Stimulated activated CD4-positive, alpha-beta T cell treated with anti-CD3 and anti-CD28 coated beads, Interleukin-2, amount 100 ng/mL, for 4 hours (primary cell): ENCODE measurements around the gene TNFRSF1A.

Source experiments
- DNase-seq: peaks from one replicate; pipeline ENCODE4 v3.0.0-alpha.2; 2020; ENCODE audit warnings: low read depth

TNFRSF1A gene

DNA sequence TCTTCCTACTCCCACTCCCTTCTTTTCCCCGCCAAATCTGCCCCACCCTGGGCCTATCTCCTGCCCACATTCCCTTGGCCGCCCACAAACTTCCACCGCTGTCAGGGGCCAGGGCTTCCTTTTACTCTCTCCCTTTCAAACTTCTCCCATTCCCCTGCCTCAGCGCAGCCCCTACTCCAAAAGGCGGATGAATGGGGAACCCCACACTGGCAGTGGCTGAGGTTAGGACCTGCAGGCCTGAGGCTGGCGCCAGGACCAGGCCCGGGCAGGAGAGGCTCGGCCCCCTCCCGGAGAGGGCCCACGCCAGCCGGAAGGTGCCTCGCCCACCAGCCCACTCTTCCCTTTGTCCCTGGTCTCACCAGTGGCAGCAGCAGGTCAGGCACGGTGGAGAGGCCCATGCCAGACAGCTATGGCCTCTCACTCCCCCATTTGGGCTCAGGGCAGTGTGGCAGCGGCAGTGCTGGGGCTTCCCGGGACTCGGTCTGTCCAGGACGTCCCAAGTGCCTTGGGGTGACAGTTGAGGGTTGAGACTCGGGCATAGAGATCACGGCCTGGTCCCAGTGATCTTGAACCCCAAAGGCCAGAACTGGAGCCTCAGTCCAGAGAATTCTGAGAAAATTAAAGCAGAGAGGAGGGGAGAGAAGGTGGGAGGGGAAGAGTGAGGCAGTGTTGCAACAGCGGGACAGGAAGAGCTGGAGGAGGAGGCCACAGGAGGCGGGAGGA lies at the start of gene TNFRSF1A:
Gene TNFRSF1A (minus strand): TSS at position 660 of the 723 bp plus-strand sequence. CDS start 262 bp downstream, at position 398.
- DNase-seq, result no peak

DNA sequence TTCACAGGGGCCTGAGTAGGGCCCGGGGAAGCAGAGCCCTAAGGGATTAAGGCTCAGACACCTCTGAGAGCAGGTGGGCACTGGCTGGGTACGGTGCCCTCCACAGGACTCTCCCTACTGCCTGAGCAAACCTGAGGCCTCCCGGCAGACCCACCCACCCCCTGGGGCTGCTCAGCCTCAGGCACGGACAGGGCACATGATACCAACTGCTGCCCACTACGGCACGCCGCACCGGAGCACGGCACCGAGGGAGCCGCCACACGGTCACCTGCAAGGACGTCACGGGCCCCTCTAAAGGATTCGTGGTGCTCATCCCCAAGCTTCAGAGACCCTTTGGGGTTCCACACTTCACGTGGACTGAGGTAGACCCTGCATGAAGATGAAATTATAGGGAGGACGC lies 49.1 kb upstream of the TNFRSF1A start:
- DNase-seq, result no peak

DNA sequence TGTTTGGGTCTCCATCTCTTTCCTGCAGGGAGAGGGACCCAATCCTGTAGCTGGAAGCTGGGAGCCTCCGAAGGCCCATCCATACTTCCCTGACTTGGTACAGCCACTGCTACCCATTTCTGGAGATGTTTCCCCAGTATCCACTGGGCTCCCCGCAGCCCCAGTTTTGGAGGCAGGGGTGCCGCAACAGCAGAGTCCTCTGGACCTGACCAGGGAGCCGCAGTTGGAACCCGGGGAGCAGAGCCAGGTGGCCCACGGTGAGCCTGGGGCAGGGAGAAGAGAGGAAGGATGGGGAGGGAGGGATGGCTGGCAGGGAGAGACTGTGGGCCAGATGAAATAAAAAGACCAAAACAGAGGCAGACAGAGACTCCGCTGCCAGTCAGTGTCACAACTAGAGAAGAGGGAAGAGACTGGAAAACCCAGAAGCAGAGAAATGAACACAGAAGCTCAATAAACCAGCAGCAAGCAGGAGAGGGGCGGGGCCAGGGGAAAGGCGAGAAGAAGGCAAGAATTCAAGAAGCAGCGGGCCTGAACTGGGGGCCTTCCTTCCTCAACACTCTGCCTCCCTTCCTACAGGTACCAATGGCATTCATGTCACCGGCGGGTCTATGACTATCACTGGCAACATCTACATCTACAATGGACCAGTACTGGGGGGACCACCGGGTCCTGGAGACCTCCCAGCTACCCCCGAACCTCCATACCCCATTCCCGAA lies 48.4 kb upstream of the TNFRSF1A start:
- DNase-seq, result no peak

DNA sequence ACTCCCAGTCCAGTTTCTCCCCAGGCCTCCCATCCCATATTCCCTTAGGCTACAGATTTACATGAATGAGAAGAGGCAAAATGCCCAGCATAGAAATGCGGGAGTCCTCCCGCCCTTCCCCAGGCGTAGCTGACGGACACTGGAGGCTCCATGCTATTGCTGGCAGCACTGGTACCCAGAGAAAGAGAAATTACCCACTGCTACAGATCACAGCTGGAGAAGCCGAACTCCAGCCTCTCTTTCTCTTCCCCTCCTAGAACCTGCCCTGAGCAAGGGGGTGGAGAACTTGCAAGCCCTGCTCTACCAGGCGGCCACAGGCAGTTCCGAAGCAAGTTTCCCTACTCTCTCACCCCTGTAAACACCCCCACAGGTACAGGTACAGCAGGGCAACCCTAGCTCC lies 45.7 kb upstream of the TNFRSF1A start:
- DNase-seq, result no peak

DNA sequence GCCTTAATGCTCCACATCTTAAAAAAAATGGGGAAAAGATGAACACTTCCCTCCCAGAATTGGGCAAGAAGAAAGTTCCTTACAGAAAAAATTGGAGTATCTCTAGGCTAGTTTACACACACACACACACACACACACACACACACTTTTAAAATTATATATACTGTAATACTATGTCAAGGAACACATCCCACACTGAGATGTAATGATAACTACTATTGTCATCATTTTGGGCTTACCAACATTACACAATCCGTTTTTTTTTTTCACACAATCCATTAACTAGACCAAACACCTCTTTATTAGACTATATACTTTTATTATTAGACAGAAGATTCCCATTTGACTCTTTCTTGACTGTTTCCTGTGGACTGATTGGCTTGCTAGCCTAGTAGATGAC lies 44.6 kb upstream of the TNFRSF1A start:
- no peak for DNase-seq

DNA sequence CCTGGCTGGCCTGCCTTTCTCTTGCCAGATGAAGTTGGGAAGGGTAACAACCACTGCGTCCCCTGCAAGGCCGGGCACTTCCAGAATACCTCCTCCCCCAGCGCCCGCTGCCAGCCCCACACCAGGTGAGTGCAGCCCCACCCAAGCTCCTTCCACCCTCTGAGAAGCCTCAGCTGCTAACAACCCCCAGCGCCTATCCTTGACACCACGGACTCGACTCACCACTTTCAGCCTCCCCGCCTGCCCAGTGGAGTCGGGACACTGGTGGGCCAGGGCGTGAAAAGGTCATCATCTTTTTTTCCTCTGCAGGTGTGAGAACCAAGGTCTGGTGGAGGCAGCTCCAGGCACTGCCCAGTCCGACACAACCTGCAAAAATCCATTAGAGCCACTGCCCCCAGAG lies 44.2 kb upstream of the TNFRSF1A start:
- DNase-seq, result no peak

DNA sequence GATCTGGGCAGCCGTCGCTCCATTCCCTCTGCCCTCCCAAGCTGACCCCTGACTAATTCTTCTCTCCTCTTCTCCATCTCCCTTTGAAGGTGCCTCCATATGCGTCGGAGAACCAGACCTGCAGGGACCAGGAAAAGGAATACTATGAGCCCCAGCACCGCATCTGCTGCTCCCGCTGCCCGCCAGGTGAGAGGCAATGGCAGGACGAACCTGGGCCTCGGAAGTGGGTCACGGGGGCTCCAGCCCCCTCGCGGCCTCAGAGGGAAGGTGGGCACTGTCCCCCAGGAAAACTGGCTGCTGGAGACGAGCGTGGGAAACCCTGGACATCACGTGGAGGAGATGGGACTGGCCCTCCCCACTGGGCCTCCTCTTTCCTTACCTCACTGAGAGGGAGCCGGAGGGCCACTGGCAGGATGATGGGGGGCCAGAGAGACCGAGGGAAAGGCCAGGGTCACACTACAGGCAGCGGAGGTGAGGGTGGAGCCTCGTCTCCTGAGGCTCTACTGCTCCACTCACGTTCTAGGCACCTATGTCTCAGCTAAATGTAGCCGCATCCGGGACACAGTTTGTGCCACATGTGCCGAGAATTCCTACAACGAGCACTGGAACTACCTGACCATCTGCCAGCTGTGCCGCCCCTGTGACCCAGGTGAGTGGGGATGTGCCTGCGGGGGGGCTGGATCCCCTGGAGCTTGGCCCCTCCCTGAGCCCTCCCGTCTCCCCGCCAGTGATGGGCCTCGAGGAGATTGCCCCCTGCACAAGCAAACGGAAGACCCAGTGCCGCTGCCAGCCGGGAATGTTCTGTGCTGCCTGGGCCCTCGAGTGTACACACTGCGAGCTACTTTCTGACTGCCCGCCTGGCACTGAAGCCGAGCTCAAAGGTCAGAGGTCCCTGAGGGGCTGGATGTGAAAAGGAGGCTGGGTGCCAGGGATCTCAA lies 42.9 kb upstream of the TNFRSF1A start:
- no peak for DNase-seq

DNA sequence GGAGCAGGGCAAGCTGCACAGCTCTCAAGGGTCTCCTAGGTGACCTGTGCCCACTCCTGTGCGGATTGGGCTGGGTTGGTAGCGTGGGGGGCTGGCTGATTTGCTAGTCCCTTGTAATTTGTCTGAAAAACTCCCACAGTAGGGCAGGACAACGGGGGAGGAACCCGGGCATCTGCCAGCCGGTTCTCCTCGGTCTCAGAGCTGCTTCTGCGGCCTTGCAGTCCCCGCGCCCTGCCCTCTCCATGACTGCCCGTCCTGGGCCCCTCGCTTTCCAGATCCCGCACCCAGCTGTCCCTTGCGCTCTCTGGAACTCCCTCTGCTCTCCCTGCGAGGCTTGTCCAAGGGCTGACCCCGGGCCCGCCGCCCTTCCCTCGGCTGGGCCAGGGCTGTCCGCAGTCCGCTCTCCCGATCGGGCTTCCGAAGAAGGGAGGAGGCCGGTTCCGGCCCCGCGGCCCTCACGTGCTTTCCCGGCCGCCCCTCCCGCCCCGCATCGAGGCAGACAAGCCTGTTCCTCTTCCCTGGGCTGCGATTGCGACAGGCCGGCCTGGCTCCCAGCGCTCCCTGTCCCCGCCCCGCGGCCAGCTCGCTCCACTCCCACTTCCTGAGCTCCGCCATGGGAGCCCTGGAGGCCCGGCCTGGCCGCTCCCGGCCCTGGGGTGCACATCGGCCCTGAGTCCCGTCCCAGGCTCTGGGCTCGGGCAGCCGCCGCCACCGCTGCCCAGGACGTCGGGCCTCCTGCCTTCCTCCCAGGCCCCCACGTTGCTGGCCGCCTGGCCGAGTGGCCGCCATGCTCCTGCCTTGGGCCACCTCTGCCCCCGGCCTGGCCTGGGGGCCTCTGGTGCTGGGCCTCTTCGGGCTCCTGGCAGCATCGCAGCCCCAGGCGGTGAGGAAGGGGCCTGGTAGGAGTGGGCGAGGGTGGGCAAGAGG lies 42.0 kb upstream of the TNFRSF1A start, which contains the start of gene LTBR:
Gene LTBR (plus strand): TSS at position 591 of the 927 bp plus-strand sequence. CDS start 197 bp downstream, at position 788.
- no peak for DNase-seq

DNA sequence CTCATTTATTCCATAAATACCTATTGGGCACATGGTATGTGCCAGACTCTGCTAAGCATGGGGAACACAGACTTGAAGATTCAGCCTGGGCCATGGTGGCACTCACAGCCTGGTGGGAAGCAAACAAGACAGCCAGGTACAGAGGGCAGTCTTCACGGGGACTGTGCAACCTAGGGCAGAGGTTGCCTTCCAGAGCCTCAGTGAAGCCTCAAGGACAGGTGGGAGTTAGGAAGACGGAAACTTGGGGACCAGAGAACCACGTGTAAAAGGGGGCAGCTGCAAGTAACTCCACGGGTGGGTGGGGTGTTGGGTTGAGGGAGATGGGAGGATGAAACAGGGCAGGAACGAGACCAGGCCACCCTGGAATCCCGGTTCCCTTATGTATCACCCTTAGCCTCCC lies 41.1 kb upstream of the TNFRSF1A start:
- DNase-seq, result no peak

DNA sequence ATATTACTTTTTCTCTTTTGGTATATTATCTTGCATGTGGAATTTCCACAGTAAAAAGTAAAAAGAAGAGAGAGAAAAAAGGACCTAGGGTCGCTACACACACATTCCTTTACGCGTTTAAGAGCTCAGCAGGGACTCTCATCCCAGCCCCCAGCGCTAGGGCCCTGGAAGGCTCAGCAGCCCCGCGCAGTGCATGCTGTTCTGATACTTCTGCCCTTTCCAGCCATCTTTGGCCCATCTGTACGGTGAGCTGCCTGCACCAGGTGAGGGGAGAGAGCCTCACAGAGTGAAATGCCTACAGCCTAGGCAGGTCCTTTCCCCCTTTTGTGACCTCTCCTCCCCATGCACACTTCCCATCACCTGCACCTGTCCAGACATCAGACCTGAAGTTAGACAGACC lies 40.5 kb upstream of the TNFRSF1A start:
- DNase-seq, result no peak

DNA sequence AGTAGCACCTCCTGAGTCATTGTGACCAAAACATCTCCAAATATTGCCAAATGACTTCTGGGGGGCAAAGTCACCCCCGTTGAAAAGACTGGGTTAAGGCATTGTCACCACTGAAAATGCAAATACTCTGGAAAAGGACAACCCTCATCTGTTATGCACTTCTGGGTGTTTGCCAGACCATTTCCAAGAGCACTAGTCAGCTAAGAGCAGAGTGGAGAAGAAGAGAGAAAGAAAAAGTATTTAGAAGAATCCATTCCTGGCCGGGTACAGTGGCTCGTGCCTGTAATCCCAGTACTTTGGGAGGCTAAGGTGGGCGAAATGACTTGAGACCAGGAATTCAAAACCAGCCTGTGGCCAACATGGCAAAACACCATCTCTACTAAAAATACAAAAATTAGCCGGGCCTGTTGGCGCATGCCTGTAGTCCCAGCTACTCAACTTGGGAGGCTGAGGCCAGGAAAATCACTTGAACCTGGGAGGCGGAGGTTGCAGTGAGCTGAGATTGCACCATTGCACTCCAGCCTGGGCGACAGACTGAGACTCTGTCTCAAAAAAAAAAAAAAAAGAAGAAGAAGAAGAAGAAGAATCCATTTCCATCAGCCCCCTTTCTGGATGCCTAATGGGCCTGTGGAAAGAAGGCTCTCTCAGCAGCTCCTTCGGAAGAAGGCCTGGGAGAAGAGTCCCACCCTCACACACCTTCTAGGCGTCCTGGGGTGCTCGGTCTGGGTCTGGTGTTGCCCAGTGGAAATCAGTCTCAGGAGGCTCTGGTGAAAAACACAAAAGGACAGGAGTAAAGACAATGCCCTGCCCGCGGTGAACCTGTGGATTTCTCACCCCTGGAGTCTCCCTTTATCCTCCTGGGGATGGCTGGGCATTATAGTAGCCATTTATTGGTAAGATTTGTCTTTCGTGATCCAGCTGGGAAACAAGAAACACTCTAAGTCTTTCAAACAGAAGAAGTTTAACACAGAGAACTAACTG lies 38.6 kb upstream of the TNFRSF1A start:
- no peak for DNase-seq

DNA sequence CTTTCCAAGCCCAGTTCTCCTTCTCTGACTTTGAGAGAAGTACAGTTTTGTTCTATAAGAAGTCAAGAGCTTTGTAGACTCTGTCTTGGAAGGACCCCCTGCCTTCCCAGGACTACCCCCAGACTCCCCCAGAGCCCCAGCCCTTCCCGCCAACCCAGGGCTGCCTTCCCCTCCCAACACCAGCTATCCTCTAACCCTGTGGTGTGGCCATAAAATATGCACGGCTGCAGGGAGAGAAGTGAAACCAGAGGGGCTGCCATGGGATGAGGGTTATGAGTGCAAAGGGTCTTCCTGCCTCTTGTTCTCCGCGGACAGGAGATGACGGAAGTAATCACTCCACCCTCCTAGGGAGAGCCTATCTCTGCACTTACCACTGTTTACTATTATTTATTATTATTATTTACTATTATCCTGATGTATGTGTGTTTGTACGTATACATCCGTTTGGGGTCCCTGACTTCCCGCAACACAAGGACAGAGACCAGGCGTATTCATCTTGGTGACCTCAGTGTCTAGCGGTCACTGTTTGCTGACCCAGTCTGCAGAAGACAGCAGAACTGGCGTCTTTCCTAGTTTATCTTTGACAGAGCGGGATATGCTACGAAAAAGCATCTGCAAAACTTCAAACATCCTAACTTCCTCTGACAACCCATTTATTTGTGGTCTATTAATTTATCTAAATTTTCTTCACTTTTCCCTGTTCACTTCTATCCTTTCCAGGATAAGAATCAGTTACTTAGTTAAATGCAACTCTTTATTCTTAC lies 37.0 kb upstream of the TNFRSF1A start:
- no peak for DNase-seq

DNA sequence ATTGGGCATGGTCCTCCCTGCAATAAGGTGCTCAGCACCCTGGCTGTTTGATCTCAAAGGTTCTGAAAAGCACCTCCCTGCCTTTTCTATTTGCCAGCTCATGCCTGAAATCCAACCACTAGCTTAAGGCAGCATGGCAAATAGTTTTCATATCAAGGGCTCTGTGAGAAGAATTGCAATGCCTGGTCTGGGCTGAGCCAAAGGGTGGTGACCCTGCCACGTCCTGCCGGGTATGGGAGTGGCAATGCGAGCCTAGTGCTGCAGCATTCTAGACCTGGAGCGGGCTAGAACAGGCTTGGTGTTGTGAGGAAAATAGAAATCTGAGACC lies 35.8 kb upstream of the TNFRSF1A start:
- no peak for DNase-seq

DNA sequence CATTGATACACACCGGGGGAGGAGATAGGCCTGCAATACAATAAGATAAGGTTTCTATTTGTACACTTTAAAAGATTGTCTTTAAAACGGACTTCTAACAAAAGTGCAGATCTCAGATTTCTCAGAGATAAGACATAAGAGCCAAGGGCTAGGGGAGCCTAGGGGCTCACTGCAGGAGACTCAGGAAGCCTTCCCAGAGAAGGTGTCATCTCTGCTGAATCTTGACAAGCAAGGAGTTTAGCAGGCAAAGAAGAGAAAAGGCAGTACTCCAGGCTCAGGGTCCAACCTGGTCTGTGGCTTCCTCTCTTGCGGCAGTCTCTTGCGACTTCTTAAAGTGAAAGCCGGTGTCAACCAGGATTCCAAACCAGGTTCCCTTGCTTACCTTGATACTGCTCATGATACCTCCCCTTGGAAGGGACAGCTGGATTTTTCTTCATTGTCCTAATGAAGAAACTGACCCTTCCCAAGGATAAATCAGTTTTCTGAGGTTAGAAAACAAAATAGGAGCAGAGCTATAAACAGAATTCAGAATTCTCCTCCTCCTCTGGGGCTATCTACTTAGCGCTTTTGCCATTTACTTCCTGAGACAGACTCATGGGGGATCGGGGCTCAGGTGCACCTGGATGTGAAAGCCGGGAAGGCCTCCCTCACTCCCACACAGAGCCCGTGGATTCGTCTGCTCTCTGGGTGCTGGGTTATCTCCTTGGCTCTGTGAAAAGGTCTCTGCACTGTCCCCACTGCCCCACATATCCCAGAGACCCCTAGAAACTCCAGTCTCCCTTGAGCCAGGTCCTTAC lies 35.2 kb upstream of the TNFRSF1A start:
- no peak for DNase-seq

DNA sequence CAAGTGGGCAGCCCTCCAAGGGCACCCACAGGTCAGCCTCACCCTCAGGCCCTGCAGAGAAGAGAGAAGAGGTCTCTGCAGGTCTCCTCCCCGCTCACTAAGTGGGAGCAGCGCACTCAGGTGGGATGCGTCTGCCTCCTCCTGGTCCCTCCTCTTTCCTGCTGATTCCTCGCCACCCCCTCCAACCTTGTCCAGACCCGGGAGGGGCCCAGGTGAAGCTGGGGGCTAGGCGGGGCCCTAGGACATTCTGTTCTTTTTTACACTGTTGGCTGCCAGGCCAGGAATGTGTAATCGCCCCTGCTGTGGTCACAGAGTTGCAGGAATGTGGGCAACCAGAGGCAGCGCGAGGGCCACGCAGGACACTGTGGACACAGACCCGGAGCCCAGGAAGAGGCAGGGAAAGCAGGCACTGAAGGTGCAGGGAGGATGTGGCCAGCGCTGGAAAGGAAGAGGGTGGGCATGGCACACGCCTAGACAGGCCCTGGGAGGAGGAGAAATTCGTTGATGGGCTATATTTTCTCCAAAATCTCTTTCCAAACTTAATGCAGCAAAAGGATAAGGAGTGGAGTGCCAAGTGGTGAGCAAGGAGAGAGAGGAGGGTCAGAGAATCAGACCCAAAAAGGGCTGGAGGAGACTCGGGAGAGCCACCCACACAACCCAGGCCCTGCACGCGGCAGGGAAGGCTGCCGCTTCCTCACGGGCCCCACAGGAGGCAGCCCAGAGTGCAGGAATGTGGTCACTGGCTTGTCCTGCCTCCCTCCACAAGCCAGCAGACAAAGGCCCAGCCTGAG lies 34.4 kb upstream of the TNFRSF1A start:
- DNase-seq, result no peak

DNA sequence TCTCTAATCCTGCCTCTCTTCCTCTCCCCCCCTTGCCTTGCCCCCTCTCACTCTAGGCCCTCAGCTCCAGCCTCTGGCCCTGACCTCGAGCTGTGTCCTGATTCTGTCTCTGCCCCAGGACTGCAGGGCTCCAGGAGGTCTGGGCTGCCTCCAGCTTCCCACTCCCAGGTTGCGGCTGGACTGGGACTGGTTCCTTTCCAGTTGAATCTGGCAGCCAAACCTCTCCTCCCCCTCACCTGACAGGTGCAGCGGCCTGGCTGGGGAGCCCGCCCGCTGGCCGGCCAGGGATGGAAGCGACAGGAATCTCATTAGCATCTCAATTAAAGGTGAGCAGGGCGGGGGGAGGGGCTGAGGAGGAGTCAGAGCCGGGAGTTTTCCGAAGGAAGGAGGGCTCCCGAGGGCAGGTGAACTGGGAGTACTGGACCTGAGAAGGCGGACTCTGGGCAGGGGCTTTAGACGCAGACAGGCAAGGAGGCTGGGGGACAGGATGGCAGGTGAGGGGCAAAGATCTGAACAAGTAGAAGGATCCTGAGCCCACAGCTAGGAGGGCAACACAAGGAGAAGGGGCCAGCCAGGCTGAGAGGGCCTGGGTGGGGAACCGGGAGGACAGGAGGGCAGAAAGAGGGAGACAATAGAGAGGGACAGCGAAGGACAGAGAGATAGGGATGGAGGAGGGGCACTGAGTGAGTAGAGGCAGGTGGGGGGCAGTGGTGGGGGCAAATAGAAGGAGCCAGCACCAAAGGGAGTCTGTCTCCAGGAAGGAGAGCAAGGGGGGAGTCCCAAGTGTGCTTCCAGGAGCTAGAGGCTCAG lies 33.6 kb upstream of the TNFRSF1A start, which contains the start of gene SCNN1A:
Gene SCNN1A (minus strand): TSS at position 295 of the 810 bp plus-strand sequence. CDS start 780 bp downstream, outside the sequence.
- no peak for DNase-seq

DNA sequence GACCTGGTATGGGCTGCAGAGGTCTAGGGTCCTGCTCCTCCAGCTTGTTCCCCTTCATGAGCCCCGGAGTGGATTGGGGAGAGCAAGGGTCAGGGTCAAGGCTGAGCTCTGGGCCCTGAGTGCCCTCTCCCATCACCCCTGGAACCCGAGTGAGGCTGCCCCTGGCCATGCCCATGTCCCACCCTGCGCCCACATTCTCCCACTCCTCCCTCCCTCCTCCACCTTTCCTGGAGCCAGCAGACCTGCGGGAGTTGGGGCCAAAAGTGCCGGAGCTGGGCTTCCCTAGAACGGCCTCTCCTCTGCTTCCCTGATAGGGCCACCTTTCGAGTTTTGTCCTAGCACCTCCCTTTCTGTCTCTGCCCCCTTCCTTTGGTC lies 32.9 kb upstream of the TNFRSF1A start:
- no peak for DNase-seq
